ENCODE data around the gene RBMS1.

Gene RBMS1

DNA sequence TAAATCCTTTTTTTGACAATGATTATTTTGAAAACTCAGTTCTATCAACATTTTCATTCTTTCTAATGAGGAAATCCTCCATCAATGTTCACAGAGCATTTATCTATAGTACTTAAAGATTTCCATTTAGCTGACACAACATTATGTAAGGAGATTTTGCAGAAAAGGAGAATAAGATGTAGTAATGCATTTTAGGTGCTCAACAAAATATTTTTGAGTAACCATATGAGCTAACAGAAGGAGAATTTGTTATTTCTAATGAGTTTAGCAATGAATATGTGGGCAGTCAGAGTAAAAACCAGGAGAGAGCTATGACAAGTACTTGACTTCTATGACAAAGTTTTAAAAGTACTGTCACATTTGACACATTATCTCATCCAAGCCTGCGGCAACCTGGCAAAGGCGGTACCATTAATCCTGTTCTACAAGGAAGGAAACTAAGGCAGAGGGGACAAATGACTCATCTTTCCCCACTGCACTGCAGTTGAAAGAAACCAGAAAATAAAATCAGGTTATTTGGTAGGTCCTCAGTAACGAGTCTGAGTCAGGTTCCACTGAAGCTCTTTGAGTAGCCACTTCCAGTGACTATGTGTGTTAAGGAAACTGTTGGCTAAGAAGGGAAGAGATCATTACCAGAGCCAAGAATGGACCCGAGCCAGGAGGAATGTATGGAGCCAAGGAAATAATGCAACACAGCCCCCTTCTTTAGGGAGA lies 159.4 kb downstream of the RBMS1 start:
- peak in 1 of 2 experiments; percentile 21 for DNase-seq (ENCODE audit: low read depth in 2 of 2)

DNA sequence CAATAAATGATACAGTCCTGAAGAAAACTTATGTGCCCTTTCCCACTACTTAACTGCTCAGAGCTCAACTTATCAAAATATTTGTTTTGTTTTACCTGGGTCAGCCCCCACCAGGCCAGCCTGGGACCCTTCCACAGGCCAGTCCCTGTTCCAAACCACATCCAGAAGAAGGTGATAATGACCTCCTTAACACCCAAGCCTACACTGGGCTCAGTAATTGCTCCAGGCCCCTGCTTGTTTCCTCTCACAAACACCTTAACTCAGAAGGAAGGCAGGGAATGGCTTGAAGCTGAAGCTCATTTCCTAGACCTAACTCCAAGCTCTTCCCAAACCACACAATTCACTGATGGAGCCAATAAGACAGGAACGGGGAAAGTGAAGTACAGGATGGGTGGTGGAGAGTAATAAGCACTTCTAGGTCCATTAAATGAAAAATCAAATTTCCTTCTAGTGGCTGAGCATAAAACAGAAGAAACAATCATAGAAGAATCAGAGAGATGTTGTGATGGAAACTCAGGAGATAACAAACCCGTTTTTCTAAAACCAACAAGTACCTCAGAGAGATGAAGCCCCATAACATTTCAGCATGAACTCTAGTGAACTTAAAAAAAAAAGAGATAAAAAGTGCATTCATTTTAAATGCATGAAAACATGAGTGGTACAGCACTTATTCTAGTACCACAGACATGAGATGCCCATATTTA lies 160.1 kb downstream of the RBMS1 start:
- DNase-seq (ENCODE audit: low read depth in 2 of 2): no peak

DNA sequence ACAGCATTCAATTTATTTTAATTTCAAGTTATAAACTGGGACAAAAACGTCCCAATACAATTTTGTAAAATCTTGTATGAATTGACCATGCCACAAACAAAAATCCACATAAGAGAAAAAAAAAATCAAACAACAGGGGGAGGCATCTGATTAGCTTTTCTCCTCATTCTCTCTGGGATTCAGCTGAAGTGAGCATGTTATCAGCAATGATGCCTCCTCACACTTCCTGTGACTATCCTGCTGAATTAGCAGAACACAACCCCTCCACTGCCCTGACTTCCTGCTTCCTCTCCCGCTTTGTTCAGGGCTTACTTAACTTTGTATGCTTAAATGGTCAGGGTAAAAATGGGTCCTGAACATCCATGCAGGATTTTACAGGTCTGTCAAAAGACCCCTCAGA lies 161.3 kb downstream of the RBMS1 start:
- DNase-seq (ENCODE audit: low read depth in 2 of 2): no peak

DNA sequence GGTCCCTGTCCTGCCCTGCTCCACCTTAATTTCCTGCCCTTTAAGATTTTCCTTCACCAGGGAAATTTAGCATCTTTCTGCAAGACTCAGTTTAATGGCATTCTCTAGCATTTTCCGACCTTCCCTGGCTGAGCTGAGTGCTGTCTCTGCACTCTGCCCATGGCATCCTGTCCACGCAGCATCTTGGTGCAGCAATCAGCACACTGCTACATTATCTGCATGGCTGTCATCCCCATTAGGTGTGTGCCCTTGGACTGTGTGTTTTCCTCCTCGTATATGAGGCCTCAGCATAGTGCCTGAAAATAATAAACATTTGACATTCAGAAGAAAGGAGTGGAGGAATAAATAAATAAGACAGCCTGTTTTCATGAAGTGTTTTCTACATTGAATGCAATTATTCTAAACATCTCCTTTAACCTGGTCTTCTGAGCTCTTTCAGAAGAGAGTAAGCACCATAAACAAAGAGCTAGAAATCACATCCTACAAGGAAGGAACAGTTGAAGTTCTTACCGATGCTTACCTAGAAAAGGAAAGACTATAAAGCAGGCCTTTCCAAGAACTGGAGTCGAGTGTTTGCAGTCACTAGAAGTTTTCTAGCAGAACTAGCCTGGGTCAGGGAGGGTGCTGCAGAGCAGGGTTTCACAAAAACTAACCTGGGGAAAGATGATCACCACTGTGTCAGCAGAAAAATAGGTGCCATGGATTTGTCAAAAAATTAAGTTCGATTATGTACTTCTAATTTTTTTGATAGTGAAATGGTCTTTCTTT lies 162.2 kb downstream of the RBMS1 start:
- DNase-seq (ENCODE audit: low read depth in 2 of 2): no peak

DNA sequence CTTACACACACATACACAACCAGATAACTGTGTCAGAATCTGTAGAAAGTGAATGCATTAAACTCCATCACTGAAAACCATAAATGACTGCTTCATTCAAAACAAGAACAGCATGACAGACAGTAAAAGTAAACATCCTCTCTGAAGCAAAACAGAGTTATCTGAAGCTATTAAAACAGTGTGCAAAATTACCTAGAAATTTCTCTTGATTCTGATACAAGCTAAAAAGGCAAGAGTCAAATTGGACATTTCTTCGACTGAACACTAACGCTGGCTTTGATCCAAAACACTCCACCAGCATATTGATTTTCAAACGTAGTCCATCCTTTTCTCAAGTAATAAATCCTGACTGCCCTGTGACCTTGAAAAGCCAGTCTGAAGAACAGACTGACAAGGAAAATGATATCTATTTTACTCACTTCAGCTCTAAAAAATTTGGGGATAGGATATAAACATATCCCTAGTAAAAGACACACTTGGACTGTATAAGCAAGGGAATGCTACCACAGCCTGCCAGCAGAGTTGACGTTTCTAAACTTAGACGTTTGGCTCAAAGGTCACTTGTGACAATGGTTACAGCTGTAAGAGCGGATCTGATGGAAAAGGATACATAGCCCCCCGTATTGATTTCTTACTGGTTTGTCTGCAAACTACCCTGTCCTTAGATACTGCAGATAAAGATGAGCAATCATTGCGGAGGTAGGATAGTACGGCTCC lies 164.6 kb downstream of the RBMS1 start:
- no peak for DNase-seq (ENCODE audit: low read depth in 2 of 2)

DNA sequence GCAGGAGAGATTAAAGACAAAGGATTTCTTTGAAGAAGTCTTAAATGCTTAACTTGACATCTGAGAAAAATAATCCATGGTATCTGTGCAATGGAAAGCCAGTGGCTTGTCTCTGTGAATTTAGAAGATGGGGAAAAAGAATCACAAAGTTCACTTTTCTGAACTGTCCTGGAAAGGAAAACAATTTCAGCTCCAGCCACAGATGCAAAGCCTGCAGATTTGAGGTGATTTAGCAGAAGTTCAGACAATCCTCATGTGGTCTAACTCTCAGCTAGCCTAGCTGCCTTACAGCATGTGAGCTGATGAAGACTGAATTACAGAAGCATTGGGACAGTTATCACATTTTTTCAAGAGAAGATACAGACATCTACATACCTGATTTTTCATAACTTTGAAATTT lies 166.8 kb downstream of the RBMS1 start:
- DNase-seq (ENCODE audit: low read depth in 2 of 2): no peak

DNA sequence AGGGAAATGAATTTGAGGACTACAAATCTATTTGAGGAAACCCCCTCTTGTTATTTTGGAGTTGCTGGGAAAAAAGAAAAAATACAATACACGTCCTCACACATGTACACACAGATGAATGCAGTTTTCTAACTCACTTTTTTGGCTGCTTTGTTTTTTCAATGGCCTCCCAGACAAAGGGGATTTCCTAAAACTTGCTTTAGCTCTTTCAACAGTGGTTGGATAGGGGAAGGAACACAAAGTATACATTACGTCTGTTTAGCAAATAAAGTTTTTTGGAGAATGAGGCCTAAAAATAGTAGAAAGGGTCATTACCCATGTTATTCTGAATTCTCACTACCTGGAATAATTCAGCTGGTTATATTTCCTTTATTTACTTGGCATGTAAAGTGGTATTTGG lies 168.2 kb downstream of the RBMS1 start:
- no peak for DNase-seq (ENCODE audit: low read depth in 2 of 2)

DNA sequence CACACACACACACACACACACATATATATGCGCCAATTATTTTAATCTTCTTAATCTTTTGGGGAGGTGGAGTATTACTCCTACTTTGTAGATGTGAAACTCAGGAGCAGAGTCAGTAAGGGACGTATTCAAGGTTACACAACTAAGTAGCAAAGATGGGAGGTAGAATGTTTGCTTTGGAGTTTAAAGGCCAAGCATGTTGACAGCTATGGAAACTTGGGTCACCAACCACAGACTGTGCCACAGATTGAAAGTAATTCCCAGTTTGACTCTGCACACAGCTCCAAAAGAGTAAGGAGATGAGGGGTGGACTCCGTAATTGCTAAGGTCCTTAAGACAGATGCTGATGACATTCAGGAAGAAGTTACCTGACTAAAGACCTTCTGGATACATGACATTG lies 168.7 kb downstream of the RBMS1 start:
- no peak for DNase-seq (ENCODE audit: low read depth in 2 of 2)

DNA sequence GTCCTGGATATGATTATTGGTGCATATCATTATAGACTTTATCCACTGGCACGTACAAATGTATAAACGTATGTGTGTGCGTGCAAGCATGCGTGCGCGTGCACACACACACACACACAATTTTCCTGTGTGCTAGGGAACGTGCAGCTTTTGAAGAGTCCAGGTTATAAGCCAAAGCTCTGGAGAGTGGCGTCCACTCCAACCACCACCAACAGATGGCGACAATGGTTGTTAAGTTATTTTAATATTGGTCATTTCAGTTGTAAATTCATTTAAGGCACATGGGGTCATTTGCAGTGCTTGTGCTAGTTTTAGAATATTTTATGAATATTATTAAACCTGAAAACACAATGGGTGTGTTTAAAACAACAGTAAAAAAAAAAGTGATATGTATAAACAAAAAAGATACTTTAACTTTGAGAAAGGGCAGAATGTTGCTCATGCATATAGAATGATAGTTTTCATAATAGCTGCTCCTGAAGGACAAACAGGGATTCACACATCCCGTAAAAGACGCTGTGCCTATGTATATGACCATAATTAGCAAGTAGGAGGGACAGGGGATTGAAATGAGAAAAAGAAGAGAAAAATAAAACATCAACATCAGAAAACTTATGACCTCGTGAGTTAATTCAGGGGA lies 169.3 kb downstream of the RBMS1 start:
- peak in 1 of 2 experiments; percentile 37 for DNase-seq (ENCODE audit: low read depth in 2 of 2)

DNA sequence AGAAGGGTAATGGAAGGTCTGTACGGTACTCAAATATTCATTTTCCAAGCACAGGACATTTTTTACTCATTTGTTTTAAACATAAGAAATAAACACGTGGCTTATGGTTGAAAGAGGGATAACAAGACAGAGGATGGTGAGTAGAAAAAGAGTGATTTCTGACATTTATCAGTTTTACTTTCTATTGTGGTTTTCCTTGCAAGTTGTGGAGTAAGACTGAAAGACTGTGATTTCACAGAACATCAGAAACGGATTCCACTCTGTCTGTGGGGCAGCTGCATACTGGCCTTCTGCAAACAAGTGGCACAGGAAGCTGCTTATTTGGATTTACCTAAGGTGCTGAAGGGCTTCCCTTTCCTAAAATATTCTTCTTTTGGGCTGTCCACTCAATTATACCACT lies 171.3 kb downstream of the RBMS1 start:
- no peak for DNase-seq (ENCODE audit: low read depth in 2 of 2)

DNA sequence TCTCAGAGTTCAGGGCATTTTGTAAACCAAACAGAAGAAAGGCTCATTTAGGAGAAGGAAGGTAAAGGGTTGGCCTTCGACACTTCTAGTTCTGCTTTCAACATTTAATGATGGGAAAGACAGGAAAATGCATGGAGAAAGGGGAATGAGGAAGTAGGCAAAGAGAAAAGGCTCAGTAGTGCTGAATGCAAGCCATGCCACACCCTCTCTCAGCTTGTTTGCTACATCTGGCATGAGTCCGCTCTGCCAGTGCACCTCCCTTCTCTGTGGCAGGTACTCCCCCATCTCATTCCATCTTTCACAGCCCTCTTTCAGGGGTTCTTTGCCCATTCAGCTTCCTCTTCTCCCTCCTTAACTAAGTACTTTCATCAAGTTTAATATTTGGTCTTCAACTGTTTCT lies 172.6 kb downstream of the RBMS1 start:
- no peak for DNase-seq (ENCODE audit: low read depth in 2 of 2)

DNA sequence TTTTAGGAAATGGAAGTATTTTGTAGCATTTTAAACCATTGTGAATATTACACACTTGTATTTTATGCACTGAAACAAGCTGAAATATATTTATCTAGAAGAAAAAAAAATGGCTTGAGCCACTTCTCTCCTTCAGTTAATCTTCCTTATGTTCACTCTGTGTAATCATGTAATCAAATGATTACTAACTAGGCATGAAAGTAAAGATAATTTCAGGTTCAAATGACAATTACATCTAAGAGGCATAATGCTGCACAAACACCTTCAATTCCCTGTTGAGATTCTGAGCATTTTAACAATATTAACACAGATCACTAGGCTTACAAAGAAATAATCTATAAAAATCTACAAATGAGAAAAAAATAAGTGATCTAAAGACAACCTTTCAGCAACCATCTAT lies 173.9 kb downstream of the RBMS1 start:
- no peak for DNase-seq (ENCODE audit: low read depth in 2 of 2)

DNA sequence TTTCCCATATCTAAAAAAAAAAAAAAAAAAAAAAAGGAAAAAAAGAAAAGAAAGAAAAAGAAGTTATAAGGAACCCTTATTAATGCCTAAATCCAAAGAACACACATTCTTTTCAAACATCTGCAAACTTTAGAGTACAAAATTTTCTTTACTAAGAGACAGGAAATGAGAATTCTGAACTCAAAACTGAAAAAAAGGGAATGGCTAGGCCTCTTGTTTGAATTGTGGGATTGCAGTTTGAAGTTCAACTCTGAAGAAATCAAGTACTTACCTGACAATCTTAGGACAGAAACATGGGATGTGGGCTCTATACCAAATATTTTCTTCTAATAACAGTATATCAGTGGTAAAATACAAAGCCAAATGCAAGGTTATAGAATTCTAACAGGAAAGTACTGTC lies 175.4 kb downstream of the RBMS1 start:
- DNase-seq (ENCODE audit: low read depth in 2 of 2): no peak

DNA sequence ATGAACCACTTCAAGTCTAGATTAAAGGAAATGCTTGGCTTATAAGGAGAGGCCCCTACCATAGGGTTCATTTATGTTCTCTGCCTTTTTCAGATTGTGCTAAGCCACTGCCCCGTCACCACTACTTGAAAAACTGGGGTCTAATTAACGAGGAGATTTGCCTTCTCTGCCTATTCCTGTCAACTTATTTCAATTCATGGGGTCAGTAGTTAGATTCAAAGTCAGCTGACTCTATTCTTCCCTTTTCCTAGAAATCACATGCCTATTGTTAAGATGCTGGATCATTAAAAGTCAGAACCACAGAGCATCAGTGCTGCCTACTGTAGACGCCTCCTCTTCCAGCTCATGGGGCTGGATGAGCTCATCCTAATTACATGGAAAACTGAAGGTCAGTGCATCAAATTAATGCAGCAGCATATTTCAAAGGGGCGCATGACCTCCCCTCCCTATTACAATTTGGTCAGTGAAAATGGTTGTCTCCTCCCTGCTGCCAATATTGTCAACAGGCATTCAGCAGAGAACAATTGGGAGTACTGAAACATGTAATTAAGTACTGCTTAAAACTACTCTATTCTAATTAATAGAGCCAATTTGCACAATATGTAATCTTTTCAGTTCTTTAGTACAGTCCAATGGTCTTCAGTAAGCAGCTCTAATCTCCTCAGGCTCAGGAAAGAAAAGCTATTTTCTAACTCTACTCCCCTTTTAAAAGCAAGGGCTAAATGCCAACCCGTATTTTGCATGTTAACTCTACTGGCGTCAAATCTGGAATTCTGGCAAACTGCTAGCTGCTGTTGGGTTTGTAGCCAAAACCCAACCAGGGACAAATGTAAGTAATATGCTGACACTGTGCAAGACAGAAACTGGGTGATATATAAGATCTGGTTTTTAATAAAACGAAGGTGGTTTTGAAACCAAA lies 176.2 kb downstream of the RBMS1 start:
- DNase-seq (ENCODE audit: low read depth in 2 of 2): no peak

DNA sequence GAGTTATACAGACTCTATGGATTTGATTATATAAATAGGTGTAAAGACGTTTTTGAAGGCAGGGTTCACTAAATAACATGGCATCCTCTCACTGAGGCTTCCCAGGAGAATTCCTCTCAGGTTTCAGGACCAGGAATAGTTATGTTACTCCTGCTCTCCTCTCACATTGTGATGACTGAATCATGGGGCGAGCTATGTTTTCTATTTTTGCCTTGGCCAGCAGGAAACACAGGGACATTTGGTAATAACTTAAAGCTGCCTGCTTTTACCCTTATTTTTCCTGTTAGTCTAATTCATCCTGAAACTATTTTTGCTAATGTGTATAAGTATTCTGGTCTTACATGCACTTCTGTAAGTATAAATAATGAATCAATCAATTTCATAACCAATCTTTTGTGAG lies 178.3 kb downstream of the RBMS1 start:
- DNase-seq (ENCODE audit: low read depth in 2 of 2): no peak

DNA sequence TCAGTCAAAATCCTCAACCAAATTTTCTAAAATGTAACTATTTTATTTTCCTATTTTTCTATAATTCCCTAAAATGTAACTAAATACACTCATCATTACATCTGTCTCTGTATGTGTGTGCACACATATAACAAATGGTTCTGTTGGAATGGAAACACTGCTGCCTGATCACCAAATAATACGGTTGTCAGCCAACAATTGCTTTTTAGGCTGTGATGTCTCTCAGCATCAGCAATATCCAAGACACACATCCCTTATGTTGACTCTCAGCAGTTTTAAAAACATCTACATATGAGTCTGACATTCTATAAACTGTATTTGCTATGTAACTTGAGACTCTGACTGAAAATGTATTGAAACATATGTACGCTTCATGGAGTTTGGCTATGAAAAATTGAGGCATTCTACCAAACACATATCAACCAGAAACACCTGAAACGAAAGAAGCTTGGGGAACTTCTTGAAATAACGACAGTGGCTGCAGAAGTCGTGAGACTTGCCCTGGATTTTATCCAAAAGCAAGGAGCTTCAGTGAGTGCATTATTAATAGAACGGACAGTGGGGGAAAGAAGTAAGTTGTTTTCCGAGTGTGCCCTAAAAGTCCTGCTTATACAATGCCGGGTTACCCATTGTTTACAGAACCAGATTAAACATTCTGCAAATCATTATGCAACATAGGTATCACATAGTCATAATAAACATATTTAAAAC lies 183.3 kb downstream of the RBMS1 start:
- no peak for DNase-seq (ENCODE audit: low read depth in 2 of 2)

DNA sequence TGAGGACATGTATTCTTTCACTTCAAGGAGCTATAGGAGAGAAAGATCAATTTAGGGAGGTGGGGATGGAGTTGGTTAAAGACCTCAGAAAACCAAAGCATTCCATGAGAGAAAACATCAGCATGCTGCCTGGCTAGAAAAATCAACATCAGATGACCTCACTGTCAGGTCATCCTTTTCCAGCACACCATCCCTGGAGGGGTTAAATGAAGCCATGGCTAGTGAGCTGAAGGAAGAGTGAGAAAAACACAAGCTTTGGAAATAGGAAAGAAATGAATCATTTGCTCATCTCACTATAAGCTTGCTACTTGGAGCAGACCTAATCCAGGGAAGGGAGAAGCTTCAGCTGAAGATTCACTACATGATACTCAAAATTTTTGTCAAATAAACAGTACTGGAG lies 184.0 kb downstream of the RBMS1 start:
- no peak for DNase-seq (ENCODE audit: low read depth in 2 of 2)

DNA sequence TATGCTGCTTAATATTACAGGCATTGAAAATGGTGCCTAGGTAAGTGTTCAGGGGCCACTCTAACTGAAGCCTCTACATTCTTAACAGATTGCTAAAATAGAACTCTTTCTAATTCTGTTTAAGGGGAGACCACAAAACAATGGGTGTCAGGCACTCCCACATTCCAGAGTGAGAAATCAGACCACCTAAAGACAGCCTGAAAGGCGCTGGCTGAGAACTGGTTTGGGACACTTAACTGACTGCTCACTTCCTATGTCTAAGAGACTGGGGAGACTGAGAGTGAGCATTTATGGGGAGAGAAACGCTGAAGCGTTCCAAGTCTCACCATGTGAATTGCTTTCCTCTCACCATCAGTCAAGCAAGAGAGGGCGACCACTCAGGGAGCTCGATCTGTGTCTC lies 184.7 kb downstream of the RBMS1 start:
- no peak for DNase-seq (ENCODE audit: low read depth in 2 of 2)

DNA sequence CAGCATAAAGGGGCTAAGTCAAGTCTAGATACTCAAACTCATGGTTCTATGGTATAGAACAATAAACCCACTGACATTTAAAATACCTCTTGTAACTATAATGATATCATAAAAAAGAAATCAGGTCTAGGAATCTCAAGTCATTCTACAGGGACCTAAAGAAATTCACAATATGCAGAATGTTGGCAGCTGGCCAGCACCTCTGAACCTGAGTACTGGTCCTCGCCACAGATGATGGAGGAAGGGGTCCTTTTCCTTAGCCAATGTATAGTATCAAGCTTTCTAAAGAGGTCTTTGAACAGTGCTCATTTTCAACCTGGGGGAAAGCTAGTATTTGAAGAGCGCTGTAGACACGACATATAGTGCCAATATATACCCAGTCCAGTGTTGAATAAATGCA lies 185.1 kb downstream of the RBMS1 start:
- DNase-seq (ENCODE audit: low read depth in 2 of 2): no peak

DNA sequence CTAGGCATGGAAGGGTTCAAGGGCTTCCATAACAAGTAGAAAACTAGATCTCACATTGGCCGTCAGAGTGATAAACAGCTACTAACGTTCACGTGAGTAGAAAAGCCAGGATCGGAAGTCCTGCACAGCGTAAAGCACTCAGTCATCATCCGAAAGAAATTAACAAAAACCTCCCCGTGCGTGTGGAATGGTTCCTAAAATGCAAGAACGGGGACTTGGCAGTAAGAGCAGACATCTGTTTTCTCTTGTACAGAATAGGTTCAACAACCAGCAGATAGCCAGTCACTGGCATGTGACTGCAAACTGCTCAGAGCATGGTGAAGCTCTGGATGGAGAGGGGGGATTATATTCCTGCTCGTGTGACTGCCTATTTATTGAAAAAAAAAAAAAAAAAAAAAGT lies 186.6 kb downstream of the RBMS1 start:
- DNase-seq (ENCODE audit: low read depth in 2 of 2): no peak
